Psoas muscle (tissue), 8 donors: ENCODE results near the gene STK40. TPM values are rescaled to one million over a fixed set of nuclear protein-coding genes. Genes with fewer than 3 reads are reported as not detected.

ENCODE experiments used
- ATAC-seq, 4 donors: fragments of 200-7000 bp; cut with Tn5 transposase; one replicate each; pipeline ENCODE4 v1.9.1; 2020; ENCODE audit warnings: moderate library complexity in 3 of 4, mild to moderate bottlenecking in 2 of 4
- DNase-seq, 2 donors: peaks; one replicate each; pipeline ENCODE4 v3.0.0-alpha.2; 2020
- H3K27ac ChIP-seq: fragments of 200-600 bp; one replicate; pipeline ENCODE4 v1.8.0; 2022
- H3K27me3 ChIP-seq, 3 donors: fragments of 200-600 bp in 1 of 3; one replicate each; pipeline versions ENCODE4 v1.6.1 to v1.8.0; 2013 to 2022; ENCODE audit warnings: low read length in 2 of 3, mild to moderate bottlenecking in 2 of 3, moderate library complexity in 1 of 3; ENCODE audit not compliant: insufficient read depth in 3 of 3
- H3K36me3 ChIP-seq, 2 donors: fragments of 200-600 bp in 1 of 2; one replicate each; pipeline versions ENCODE4 v1.6.1 to v1.8.0; 2013 to 2022; ENCODE audit warnings: low read depth in 1 of 2, mild to moderate bottlenecking in 1 of 2, moderate library complexity in 1 of 2; ENCODE audit not compliant: insufficient read depth in 1 of 2
- H3K4me1 ChIP-seq: fragments of 200-600 bp; one replicate; pipeline ENCODE4 v1.8.0; 2022
- H3K4me3 ChIP-seq: fragments of 200-600 bp; one replicate; pipeline ENCODE4 v1.8.0; 2022; ENCODE audit warnings: mild to moderate bottlenecking
- H3K9me3 ChIP-seq: fragments of 200-600 bp; one replicate; pipeline ENCODE4 v1.8.0; 2022
- CTCF ChIP-seq: fragments of 200-600 bp; IDR thresholded peaks from one replicate; pipeline ENCODE4 v1.8.0; 2022; ENCODE audit warnings: antibody characterized with exemption
- WGBS, 3 donors: extraction: QIAGEN DNeasy Blood & Tissue Kit; methylation state at CpG; one replicate each; pipeline versions ENCODE4 v1.1.6 to v1.1.7; 2013; 5-methylcytosine and 5-hydroxymethylcytosine counted together
- intact Hi-C, 2 donors: fragments of 100-400 bp; cut with DNase I; formaldehyde crosslinking; loops; one replicate each; pipeline versions ENCODE4 v1.11.0 to v1.14.2; 2022
- polyA plus RNA-seq, 3 donors: library from polyadenylated mRNA; stranded (reverse); fragments of 200-250 nt; gene quantifications; one replicate each; pipeline ENCODE4 v1.2.3, GENCODE V29; 2013
- total RNA-seq, 4 donors: library from RNA; stranded (reverse); fragmentation: NEBNext Ultra II Directional in 2 of 4; extraction: Animal tissue kit (Norgen Biotek cat#: 25700) in 2 of 4; gene quantifications; one replicate each; pipeline versions ENCODE4 v1.2.1 to v1.2.4, GENCODE V29; 2021 to 2023
- donor health status: healthy with polysubstance abuse.
- donor health status: DM: no; HTN: no; CAD: no; lungs with moderate emphysema.
- donor health status: Bipolar disorder and iron deficiency.
- donor health status: healthy.
- donor health status: DM: yes; HTN: yes; CAD: no.
- donor health status: DM: no; HTN: no; CAD: no.
- donor health status: DM: no; HTN: no; CAD: no.
- donor health status: DM: yes; HTN: yes; CAD: no.

The STK40 gene
- total and polyA plus RNA-seq, 7 donors: 84.4 to 312 (median 162) TPM

GRCh38 chr1:36351227-36351977, 34.3 kb downstream of the STK40 start:
- intact Hi-C loops: no loop called here
- ATAC-seq: peak; percentile 26 to 57 (median 39)
- Histone ChIP-seq H3K27ac (peak overlapping the region; percentile 82), H3K36me3 (peaks cover 11 to 96% of the 10 kb centered on the region in 2 donors), H3K9me3 (no peaks in the 10 kb centered on the region), H3K4me1 (peaks cover 39% of the 10 kb centered on the region), H3K27me3 (no peaks in the 10 kb centered on the region), H3K4me3 (no peak overlapping the region)
- WGBS, 3 donors: 52 to 66% (median 60%) methylated on average over 14 of the region's 14 CpGs
- DNase-seq: no peak
- no peak for TF ChIP-seq CTCF

- intact Hi-C loops: no loop called here
- peak; percentile 56 to 88 (median 69) for ATAC-seq
- no peak for TF ChIP-seq CTCF
- DNase-seq: no peak
- Histone ChIP-seq H3K4me3 (no peak overlapping the region), H3K36me3 (peaks cover 11 to 95% of the 10 kb centered on the region in 2 donors), H3K27me3 (no peaks in the 10 kb centered on the region), H3K4me1 (peaks cover 41% of the 10 kb centered on the region), H3K9me3 (no peaks in the 10 kb centered on the region), H3K27ac (peak overlapping the region; percentile 82)
- 27 to 46% (median 35%) methylated on average over 13 of the region's 13 CpGs for WGBS, 3 donors
These were observed 35.0 kb downstream of the STK40 start for GRCh38 chr1:36350659-36351226.

- Histone ChIP-seq H3K4me1 (peaks cover 50% of the 10 kb centered on the region), H3K4me3 (no peak overlapping the region), H3K27ac (peak overlapping the region; percentile 82), H3K27me3 (no peaks in the 10 kb centered on the region), H3K36me3 (peaks cover 11 to 95% of the 10 kb centered on the region in 2 donors), H3K9me3 (no peaks in the 10 kb centered on the region)
- TF ChIP-seq CTCF: no peak
- DNase-seq (peak in 1 of 2 donors; percentile 46), ATAC-seq (no peak)
- intact Hi-C loops: no loop called here
- 48 to 61% (median 58%) methylated on average over 16 of the region's 16 CpGs for WGBS, 3 donors
These were observed 35.9 kb downstream of the STK40 start for GRCh38 chr1:36349839-36350238.

GRCh38 chr1:36349241-36349671, 36.5 kb downstream of the STK40 start:
- Histone ChIP-seq H3K36me3 (peaks cover 11 to 95% of the 10 kb centered on the region in 2 donors), H3K9me3 (no peaks in the 10 kb centered on the region), H3K27me3 (no peaks in the 10 kb centered on the region), H3K27ac (peak overlapping the region; percentile 82), H3K4me3 (no peak overlapping the region), H3K4me1 (peaks cover 56% of the 10 kb centered on the region)
- intact Hi-C loops: no loop called here
- DNase-seq (peak in 1 of 2 donors; percentile 45), ATAC-seq (peak in 3 of 4 donors; percentile 23 to 47 (median 25))
- TF ChIP-seq CTCF: no peak
- WGBS, 3 donors: 45 to 55% (median 54%) methylated on average over 7 of the region's 7 CpGs
